Measurements from ENCODE around the gene CMSS1. TPM values are rescaled to one million over a fixed set of nuclear protein-coding genes. Genes with fewer than 3 reads are reported as not detected.
A peak's percentile ranks its signal among the peaks of the same experiment; 100 is the strongest.

CMSS1 gene
- total and polyA plus RNA-seq, 9 donors, result 14.5 to 54.0 (median 24.9) TPM

DNA sequence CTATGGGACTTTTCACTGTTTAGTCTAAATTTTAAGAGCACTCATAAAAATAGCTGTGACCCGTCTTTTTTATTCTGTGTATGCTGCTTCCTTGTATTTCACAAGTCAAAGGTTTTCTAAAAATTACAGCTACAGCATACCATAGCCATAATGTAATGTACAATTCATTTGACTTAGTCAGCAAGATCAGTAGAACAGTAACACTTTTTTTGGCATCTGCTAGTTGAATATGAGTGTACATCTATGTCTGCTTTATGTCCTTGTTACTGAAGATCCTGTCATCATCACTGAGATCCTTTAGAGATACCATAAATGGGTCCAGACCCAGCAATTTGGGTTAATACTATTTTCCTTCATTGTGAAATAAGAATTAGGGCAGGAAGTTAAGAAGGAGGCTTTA is 42.2 kb downstream of the CMSS1 start:
- 6 to 16% (median 11%) methylated on average over 1 of the region's 1 CpG for WGBS, 3 donors
- no peak overlapping the region for H3K4me3 ChIP-seq
- no peak for DNase-seq
- H3K27me3 ChIP-seq, result no peaks in the 10 kb centered on the region
- peak overlapping the region in 1 of 2 donors; percentile 44 for H3K27ac ChIP-seq
- H3K9me3 ChIP-seq, result peaks cover 0 to under 1% of the 10 kb centered on the region in 2 donors
- TF ChIP-seq POLR2A (IDR thresholded peaks at IDR 0.05) (no peak), EP300 (IDR thresholded peaks at IDR 0.05) (no peak)
- TF ChIP-seq, protein P1, sequence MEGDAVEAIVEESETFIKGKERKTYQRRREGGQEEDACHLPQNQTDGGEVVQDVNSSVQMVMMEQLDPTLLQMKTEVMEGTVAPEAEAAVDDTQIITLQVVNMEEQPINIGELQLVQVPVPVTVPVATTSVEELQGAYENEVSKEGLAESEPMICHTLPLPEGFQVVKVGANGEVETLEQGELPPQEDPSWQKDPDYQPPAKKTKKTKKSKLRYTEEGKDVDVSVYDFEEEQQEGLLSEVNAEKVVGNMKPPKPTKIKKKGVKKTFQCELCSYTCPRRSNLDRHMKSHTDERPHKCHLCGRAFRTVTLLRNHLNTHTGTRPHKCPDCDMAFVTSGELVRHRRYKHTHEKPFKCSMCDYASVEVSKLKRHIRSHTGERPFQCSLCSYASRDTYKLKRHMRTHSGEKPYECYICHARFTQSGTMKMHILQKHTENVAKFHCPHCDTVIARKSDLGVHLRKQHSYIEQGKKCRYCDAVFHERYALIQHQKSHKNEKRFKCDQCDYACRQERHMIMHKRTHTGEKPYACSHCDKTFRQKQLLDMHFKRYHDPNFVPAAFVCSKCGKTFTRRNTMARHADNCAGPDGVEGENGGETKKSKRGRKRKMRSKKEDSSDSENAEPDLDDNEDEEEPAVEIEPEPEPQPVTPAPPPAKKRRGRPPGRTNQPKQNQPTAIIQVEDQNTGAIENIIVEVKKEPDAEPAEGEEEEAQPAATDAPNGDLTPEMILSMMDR (IDR thresholded peaks at IDR 0.05), result no peak
- intact Hi-C loops (cut with DNase I), result loop anchor here in 1 of 4 donors (10.0 kb wide), 1 partner anchor 185 kb away; no protein-coding TSS in a partner anchor
- H3K4me1 ChIP-seq (ENCODE audit: insufficient read depth), result peaks cover 12% of the 10 kb centered on the region
- H3K36me3 ChIP-seq, result no peaks in the 10 kb centered on the region

DNA sequence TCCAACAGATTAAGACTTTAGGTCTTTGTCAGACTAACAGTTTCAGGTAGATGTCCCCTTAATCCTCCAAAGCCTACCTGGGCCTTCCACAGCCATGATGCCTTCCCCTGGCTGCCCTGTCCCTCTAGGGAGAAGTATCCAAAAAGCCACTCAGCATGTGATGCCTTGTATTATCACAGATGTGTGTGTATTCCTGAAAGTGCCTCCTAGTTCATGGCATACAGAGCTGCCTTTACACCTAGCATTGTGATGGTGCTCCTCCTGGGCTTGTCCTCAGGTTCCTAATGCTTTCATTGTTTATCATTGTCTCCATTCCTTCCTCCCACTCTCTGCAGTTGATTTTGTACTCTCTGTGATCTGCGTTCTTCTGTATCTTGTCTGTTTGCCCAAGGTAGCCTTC is 43.6 kb downstream of the CMSS1 start:
- H3K36me3 ChIP-seq, result no peaks in the 10 kb centered on the region
- no peak overlapping the region for H3K27ac ChIP-seq
- no peaks in the 10 kb centered on the region for H3K9me3 ChIP-seq
- DNase-seq, result no peak
- 11 to 42% (median 39%) methylated on average over 1 of the region's 1 CpG for WGBS, 3 donors
- H3K27me3 ChIP-seq, result no peaks in the 10 kb centered on the region
- intact Hi-C loops (cut with DNase I), result no loop called here
- TF ChIP-seq EP300 (IDR thresholded peaks at IDR 0.05), result no peak
- TF ChIP-seq POLR2A (IDR thresholded peaks at IDR 0.05), result no peak
- TF ChIP-seq, protein P1 (IDR thresholded peaks at IDR 0.05), result no peak
- peaks cover 14% of the 10 kb centered on the region for H3K4me1 ChIP-seq (ENCODE audit: insufficient read depth)
- no peak overlapping the region for H3K4me3 ChIP-seq

DNA sequence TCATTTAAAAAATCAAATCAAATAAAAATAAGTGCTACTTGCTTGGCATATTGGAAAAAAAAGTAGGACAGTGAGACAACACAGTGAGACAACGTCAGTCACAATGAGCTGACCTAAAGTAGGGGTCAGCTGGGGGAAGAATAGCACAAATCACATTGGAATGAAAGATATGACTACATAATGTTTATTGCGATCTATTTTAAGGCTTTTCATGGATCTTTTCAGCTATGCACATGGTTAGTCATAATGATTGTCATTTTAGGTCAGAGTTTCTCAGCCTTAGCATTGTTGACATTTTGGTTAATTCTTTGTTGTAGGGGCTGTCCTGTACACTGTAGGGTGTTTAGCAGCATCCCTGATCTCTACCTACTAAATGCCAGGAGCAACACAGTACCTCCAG is 44.5 kb downstream of the CMSS1 start:
- H3K9me3 ChIP-seq, result no peaks in the 10 kb centered on the region
- no peak overlapping the region for H3K27ac ChIP-seq
- no peak for TF ChIP-seq EP300 (IDR thresholded peaks at IDR 0.05)
- no peak for TF ChIP-seq POLR2A (IDR thresholded peaks at IDR 0.05)
- TF ChIP-seq, protein P1 (IDR thresholded peaks at IDR 0.05), result no peak
- WGBS, 3 donors, result 58 to 63% (median 61%) methylated on average over 2 of the region's 2 CpGs
- H3K4me3 ChIP-seq, result no peak overlapping the region
- DNase-seq, result no peak
- H3K27me3 ChIP-seq, result no peaks in the 10 kb centered on the region
- H3K4me1 ChIP-seq (ENCODE audit: insufficient read depth), result peaks cover 17% of the 10 kb centered on the region
- H3K36me3 ChIP-seq, result no peaks in the 10 kb centered on the region
- intact Hi-C loops (cut with DNase I), result no loop called here

DNA sequence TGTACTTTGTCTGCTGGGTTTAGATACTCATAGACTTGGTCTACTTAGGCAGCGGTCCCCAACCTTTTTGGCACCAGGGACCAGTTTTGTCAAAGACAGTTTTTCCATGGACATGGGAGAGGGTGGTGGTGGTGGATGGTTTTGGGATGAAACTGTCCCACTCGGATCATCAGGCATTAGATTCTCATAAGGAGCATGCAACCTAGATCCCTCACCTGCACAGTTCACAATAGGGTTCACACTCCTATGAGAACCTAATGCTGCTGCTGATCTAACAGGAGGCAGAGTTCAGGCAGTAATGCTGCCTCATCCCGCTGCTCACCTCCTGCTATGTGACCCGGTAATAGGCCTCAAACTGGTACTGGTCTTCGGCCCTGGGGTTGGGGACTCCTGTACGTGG is 45.3 kb downstream of the CMSS1 start:
- DNase-seq, result no peak
- no peak overlapping the region for H3K27ac ChIP-seq
- intact Hi-C loops (cut with DNase I), result no loop called here
- H3K4me1 ChIP-seq (ENCODE audit: insufficient read depth), result peaks cover 20% of the 10 kb centered on the region
- H3K36me3 ChIP-seq, result no peaks in the 10 kb centered on the region
- TF ChIP-seq EP300 (IDR thresholded peaks at IDR 0.05) (no peak), POLR2A (IDR thresholded peaks at IDR 0.05) (no peak)
- TF ChIP-seq, protein P1 (IDR thresholded peaks at IDR 0.05), result no peak
- 77 to 93% (median 87%) methylated on average over 6 of the region's 6 CpGs for WGBS, 3 donors
- no peaks in the 10 kb centered on the region for H3K9me3 ChIP-seq
- H3K27me3 ChIP-seq, result no peaks in the 10 kb centered on the region
- no peak overlapping the region for H3K4me3 ChIP-seq
